ENCODE measurements around the gene SYNJ2.
"Not testable (repeated sequence)": the region's sequence is repeated elsewhere in the genome, so short reads cannot be mapped to it uniquely, and the experiment has no call there.

The SYNJ2 gene

DNA sequence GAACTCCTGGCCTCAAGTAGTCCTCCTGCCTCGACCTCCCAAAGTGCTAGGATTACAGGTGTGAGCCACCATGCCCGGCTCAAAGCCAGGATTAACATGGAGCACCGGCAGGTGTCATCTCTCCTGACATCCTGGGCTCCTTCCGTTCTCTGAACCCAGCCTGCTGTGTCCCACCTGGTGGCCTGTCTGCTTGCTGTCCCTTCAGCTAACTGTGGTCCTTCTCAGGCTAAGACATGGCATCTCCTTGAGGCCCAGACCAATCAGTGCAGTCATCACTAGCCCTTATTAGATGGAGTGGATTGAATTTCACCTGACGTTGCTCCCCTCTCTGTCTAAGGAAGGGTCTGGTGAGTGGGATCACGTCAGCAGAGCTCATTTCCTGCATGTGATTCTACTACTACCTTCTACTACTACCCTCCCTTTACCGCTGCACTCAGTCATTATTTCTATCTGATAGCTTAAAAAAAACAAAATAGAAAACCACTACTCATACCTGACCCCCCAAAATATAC is 28.0 kb upstream of the SYNJ2 start:
- intact Hi-C loops (cut with DNase I): no loop called here
- DNase-seq: peak in 1 of 42 donors; percentile 21

DNA sequence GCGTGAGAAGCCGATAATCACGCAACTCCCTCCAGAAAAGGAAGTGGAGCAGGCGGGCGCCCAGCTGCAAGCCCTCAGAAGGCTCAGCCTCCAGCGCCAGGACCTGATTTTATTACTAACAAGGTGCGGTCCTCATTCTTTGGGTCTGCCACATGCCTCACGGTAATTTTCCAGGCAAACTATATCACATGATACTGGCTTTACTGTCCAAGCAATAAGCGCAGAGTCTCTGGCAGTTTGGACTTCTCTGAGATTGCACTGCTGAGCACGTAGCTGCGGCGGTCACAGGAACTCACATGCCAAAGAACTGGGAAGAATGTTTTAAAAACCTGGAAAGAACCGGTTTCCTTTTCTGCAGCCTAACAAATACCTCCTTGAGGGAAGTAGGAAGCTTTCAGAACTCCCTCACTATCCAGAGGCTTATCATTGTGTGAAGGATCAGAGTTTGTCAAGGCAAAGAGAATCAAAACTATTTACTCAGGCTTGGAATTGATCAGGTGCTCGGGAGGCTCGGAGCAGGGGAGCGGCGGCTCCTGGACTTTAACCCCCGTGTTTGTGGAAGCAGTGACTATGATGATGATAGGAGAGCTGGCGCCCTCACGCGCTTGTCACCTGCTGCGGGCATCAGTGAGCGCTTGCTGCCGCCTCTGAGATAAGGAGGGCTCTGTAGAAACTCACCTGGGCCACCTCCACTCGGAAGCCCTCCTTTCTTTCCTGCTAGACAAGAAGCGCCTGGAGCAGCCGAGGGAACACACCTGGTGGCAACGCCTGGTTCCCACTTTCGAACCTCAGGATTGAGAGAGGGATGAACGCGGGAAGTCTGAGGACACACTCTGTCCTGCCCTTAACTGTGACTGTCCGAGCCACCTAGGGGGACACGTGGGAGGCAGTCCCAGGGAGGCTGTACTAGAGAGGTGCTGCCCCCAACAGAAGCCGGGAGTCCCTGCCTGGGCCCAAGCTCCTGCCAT is 27.2 kb upstream of the SYNJ2 start:
- peak in 2 of 42 donors; percentile 35 to 48 for DNase-seq
- intact Hi-C loops (cut with DNase I): no loop called here

DNA sequence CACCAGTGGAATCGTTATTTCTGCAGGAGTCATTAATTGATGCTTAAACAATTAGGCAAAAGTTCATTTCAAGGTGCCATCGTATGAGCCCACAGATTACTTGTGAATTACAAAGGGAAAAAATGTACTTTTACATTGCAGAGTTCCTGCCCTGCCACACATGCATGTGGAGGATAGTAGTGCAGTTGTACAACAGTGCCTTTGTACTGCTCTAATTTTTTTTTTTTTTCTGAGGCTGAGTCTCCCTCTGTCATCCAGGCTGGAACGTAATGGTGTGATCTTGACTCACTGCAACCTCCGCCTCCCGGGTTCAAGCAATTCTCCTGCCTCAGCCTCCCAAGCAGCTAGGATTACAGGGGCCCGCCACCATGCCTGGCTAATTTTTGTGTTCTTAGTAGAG is 26.0 kb upstream of the SYNJ2 start:
- DNase-seq: no peak
- intact Hi-C loops (cut with DNase I): no loop called here

DNA sequence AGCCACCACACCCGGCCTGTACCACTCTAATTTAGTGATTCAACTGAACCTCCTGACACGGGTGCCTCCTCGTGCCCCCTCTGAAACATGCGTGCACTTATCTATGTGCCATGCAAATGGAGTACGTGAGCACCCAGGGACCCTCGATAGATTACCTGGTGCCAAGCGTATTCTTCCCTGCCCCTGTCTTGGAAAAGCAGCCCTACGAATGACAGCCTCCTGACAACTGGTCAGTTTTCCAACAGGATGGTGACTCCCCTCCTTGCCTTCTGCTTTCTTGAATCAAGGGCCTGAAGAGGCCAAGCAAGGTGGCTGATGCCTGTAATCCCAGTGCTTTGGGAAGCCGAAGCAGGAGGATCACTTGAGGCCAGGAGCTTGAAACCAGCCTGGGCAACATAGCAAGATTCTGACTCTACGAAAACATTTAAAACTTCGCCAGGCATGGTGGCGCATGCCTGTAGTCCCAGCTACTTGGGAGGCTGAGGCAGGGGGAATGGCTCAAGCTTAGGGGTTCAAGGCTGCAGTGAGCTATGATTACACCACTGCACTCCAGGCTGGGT is 25.4 kb upstream of the SYNJ2 start:
- intact Hi-C loops (cut with DNase I): no loop called here
- DNase-seq: no peak

DNA sequence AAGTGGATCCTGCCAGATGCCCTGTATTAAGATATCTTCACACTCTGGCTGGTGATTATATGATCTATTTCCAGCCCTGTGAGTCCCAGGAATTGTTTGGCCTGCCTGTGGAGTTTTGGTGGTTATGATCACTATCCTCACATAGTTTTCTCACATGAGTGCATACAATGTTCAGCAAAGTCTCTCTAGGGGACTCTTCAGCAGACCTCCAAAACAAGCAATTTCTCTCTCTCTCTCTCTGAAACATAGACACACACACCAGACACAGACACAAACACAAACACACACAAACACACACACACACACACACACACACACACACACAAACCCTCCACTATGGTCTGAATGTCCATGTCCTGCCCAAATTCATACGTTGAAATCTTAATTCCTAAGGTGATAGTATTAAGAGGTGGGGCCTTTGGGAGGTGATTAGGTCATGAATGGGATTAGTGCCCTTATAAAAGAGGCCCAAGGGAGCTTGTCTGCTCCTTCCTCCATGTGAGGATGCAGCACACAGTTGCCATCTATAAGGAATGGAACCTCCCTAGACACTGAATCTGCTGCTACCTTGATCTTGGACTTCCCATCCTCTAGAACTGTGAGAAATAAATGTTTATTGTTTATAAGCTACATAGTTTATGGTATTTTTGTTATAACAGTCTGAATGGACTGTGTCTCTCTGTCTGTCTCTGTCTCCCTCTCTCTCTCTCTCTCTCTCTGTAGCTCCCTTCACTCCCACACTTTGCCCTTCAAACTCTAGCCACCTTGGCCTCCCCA is 22.0 kb upstream of the SYNJ2 start:
- DNase-seq: peak in 1 of 42 donors; percentile 14
- intact Hi-C loops (cut with DNase I): no loop called here

DNA sequence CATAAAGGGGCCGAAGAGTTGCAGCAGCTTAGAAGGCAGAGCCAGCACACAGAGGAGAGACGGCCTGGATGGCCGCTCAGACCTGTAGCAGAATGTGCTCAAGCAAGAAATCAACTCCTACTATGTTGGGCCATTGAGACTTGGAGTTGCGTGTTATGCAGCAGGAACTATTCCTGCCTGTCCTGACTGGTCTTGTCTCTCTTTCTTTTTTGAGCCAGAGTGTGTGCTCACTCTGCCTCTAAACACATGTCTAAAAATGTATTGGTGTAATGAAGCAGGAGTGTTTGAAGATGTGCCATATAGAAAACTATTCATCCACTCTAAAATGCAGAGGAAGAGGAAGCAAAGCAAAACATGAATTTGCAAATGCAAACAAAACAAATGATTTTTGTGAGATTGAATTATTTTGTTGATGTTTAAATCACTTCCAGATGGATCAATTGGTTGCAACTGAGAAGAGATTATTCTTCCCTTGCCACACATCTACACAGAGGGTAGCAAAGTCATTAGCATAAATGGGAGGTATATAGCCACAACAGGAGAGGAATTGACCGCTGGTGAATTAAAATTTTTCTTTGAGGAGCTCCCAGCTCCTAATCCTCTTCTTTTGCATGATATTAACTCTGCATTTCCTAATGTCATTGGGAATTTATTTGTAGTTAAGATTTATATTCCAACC is 20.4 kb upstream of the SYNJ2 start:
- intact Hi-C loops (cut with DNase I): no loop called here
- no peak for DNase-seq

DNA sequence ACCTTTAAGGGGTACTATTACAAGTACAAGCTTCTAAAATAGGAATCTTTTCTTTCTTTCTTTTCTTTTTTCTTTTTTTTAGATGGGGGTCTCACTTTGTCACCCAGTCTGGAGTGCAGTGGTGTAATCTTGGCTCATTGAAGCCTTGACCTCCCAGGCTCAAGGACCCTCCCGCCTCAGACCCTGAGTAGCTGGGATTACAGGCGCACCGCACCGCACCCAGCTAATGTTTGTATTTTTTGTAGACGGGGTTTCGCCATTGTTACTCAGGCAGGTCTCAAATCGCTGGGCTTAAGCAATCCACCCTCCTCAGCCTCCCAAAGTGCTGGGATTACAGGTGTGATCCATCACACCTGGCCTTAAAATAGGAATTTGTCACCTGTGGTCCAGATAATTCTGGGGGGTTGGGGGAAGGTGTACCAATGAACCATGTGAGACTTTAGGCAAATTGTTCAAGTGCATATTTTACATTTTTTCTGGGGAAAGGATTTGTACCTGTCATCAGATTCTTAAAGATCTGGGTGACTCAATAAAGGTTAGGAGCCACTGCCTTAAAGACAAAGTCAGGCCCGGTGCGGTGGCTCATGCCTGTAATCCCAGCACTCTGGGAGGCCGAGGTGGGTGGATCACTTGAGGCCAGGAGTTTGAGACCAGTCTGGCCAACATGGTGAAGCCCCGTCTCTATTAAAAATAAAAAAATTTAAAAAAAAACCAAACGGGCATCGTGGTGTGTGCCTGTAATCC is 19.7 kb upstream of the SYNJ2 start:
- DNase-seq: peak in 2 of 42 donors; percentile 10 to 29
- intact Hi-C loops (cut with DNase I): no loop called here

DNA sequence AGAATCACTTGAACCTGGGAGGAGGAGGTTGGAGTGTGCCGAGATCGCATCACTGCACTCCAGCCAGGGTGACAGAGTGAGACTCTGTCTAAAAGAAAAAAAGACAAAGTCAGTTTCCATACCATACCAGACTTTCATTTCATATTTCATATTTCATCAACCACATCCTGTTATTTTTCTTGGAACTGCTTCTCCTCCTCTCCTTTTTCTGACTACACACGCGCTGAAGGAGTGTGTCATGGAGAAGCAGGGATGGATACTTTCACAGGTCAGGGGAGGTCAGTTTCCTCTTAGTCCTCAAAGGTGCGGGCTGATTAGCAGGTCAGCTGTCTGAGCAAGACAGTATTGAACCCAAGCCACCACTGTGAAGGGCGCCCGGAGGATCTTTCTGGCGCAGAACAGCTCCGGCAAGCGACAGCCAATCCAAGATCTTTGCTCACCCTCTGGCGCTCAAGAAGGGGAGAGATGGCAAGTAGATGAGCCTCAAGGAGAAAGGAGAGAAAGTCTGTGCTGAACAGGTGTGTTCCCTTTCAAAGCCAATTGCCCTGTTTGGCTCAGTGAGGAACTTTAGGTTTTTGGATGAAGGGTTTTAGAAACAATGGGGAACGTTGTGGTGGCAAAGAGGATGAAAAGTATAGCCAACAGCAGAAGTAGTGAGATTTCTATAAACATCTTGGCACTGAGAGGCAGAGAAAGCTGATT is 18.9 kb upstream of the SYNJ2 start:
- DNase-seq: no peak
- intact Hi-C loops (cut with DNase I): no loop called here

DNA sequence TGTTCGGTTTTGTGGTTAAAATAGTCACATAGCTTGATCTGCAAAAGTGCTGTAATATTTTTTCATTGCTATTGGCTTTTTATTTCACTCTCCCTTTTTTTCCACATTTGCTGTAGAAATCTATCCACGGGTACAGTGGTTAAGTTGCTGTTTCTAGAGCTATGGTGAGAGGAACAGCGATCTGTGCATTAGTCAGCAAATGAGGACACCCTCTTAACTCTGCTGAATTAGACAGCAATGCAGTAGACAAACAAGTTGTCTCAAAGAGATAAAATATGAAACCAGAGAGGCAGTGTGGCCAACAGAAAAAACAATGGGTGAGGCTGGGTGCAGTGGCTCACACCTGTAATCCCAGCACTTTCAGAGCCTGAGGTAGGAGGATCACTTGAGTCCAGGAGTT is 17.6 kb upstream of the SYNJ2 start:
- intact Hi-C loops (cut with DNase I): no loop called here
- DNase-seq: no peak

DNA sequence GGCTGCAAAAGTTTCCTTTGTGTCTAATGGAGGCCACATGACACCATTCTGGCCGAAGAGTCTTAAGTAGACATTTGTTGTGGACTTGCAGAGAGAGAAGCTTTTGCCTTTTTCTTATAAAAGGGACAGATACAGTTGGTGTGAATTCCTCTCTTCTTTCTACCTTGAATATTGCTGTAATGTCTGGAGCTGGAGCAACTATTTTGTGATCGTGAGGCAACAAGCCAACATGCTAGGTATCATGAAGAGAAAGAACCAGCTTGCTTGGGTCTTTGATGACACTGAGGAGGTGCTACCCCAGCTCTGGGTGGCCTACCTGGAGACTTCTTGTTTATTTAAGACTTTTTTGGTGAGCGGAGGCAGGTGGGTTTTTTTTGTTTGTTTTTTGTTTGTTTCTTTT is 16.3 kb upstream of the SYNJ2 start:
- intact Hi-C loops (cut with DNase I): no loop called here
- no peak for DNase-seq

DNA sequence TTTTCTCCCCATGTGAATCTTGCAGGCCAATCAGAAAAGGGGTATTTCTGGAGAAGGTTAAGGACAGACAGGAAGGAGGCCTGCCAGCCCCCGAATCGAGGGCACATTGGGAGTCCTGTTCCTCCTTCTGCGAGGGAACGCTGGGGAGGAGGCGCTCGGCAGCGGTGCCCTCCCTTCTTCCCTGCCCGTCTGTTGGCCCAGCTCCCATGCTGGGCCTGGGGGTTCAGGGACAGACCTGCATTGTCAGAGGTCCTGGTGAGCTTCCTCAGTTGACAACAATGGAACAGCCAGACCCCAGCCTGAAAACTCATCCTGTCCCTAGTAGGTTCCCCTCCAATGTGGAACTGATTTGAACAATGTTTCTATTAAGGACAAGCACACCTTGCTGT is 15.1 kb upstream of the SYNJ2 start:
- intact Hi-C loops (cut with DNase I): no loop called here
- no peak for DNase-seq

DNA sequence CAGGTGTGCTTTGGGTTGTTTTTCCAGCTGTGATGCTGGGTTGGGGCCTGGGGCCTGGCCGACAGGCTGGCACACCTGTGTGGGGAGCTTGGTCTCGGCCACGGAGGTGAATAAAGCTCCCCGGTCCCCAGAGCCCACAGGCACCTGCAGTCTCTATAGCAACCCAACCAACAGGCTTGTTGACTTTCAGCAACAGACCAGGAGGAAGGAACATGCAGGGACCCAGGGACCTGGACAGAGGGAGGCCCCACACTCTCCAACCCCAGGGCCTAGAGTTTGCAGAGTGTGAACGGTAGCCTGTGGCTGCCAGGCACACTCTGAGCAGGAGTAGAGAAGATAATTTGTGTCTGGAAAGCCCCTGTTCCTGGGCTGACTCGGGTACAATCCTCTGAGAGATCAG is 14.6 kb upstream of the SYNJ2 start:
- intact Hi-C loops (cut with DNase I): no loop called here
- DNase-seq: no peak

DNA sequence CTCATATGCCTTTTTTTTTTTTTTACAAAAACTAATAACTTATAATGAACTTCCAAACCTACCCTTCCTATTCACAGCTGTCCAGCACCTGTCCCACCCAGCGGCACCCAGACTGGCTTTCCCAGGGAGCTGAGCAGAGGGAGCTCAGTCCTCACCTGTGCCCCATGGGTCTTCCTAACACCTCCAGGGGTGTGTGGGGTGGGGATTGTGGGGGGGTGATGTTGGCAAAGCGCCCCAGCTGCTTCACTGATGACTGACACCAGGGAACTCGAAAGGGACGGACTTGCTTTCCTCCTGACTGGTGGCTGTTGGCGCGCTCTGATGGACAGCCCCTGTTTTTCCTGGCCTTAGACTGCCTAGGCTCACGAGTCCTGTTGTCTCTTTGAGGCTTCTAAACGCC is 14.2 kb upstream of the SYNJ2 start:
- intact Hi-C loops (cut with DNase I): no loop called here
- DNase-seq: no peak

DNA sequence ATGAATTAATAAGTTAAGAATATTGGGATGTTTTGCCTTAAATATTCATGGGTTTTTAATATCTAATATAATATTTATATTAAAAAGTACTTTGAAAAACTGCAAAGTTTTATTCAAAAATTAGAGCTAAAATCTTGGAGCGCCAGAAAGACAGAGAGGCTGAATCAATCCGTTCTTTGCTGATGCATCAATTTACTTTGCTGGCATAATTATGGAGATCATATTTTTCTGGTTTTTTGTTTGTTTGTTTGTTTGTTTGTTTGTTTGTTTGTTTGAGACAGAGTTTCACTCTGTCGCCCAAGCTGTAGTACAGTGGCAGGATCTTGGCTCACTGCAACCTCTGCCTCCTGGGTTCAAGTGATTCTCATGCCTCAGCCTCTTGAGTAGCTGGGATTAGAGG is 9.5 kb upstream of the SYNJ2 start:
- intact Hi-C loops (cut with DNase I); DNase-seq: not testable (repeated sequence)

DNA sequence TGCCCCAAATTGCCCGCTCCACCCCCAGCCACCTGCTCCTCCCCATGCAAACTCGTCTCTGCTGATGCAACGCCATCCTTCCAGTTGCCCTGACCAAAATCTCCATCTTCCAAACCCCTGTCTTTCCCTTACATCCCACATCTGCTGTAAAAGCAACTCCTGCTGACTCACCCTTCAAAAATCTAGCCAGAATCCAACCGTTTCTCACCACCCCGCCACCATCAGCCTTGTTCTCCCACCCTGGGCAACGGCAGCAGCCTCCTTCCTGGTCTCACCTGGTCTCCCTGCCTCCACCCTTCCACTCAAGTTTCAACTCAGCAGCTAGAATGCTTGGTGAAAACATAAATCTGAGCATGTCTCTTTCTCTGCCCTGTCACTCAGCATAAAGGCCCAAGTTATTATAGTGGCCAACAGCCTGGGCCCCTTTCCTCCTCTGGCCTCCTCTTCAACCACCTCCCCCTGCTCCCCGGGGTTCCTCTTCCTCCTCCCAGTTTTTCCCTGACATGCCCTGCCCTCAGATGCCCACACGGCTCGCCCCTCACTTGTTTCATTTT is 7.2 kb upstream of the SYNJ2 start:
- intact Hi-C loops (cut with DNase I): no loop called here
- DNase-seq: no peak

DNA sequence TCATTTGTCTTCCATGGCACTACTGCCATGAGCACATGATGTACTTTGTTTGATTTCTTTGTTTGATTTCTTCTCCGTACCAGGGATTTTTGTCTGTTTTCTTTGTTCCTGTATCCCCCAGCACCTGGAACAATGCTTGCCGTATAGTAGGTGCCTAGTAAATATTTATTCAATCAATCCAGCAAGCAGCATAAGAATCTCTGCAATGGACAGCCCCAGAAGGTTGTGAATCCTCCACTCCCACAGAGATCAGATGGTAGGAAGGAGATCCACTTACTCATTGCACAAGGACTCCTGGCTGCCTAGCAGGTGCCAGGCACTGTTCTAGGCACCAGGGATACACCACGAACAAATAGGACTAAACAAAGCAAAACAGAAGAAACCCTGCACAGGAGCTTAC is 6.7 kb upstream of the SYNJ2 start:
- intact Hi-C loops (cut with DNase I): no loop called here
- DNase-seq: no peak

DNA sequence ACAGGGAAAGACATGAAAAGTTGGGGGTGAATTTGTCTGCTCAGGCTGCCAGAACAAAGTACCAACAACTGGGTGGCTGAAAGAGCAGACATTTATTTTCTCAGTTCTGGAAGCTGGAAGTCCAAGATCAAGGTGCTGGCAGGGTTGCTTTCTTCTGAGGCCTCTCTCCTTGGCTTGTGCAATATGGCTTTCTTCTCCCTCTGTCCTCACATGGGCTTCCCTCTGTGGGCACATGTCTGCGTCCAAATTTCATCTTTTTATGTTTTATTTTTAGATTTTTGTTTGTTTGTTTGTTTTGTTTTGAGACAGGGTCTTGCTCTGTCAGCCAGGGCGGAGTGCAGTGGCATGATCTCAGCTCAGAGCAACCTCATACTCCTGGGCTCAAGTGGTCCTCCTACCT is 6.2 kb upstream of the SYNJ2 start:
- intact Hi-C loops (cut with DNase I): no loop called here
- no peak for DNase-seq

Data from head of caudate nucleus (tissue), 42 donors.